NCI-H226 (cell line): ENCODE data around the gene ZEB2.
A peak's percentile ranks its signal among the peaks of the same experiment; 100 is the strongest.

Experiments
- DNase-seq: peaks from one replicate; pipeline ENCODE4 v3.0.0-alpha.2; 2015

The ZEB2 gene

GRCh38 chr2:144512470-144512869 is 7.4 kb downstream of the ZEB2 start:
- no peak for DNase-seq

GRCh38 chr2:144511937-144512336 is 8.0 kb downstream of the ZEB2 start:
- DNase-seq, result no peak

- DNase-seq, result no peak
Measured at GRCh38 chr2:144511226-144511810, 8.6 kb downstream of the ZEB2 start.

GRCh38 chr2:144510294-144510991 is 9.5 kb downstream of the ZEB2 start:
- no peak for DNase-seq

GRCh38 chr2:144509879-144510221 is 10.1 kb downstream of the ZEB2 start:
- DNase-seq, result no peak

DNA sequence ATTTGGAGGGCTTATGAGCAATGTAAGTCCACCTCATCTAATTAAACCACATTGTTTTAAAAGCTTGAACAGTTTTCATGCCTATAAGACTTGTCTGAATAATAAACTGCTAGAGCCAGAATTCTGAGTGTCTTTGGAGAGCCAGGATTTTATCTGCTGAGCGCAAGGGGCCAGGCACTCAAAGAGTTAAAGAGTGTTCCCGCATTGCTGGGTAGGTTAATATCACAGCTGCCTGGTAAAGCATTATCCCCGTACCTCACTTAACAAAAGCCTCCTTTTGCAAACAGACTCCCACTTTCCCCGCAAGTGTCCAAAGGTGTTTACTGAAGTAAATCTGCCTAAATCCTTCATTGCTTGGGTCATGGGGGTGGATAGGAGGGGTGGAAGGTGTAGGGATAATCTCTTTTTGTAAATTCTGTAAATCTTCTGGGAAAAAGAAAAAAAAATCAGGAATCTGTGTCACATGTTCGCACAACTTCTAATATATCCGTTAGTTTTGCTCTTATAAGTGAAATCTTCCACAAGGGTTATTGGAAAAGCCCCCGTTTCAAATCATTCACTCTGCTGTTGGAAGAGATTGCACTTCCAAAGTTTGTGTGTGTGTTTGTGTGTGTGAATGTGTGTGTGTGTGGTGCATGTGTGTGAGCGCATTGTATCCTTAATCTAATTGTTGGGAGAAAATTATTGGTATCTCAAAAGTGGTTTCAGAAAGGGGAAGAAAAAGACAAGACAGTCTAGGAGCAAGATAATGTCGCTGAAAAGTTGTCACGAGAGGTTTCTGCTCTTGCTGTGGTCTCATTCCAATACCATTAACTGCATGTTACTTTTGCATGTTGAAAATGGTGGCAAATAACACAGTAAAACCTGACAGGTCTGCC is 10.7 kb downstream of the ZEB2 start:
- DNase-seq, result no peak

- DNase-seq, result no peak
Measured at GRCh38 chr2:144508172-144508851, 11.6 kb downstream of the ZEB2 start.

DNA sequence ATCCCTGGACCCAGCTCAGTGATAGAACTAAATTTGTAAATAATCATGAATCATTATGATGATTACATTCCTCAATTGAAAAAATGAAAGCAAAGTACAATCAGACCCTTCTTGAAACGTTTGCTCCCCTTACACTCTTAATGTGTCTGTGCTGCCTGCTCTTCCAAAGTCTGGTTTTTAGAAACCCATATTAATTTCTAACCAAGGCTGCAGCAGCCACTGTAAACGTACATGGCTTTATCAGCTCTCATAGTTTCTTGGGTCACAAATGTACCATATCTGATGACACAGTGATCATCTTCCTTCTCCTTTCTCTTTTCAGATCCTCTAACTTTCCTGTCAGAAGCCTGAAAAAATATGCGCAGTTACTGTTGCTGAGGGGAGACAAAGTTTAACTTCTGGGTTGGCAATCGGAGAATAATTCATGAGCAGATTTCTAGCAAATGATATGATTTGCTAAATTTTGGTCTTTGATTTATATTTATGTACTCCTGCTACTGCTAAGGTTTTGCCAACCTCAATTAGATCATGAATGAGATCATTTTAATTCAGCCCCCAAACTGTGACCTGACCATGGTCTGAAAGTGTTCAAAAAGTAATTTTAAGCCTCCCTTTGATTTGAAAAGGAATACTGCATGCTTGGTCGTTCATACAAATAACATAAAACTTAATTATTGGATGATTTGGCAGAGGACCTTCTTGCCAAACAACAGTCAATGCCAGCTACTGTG is 12.3 kb downstream of the ZEB2 start:
- no peak for DNase-seq

DNA sequence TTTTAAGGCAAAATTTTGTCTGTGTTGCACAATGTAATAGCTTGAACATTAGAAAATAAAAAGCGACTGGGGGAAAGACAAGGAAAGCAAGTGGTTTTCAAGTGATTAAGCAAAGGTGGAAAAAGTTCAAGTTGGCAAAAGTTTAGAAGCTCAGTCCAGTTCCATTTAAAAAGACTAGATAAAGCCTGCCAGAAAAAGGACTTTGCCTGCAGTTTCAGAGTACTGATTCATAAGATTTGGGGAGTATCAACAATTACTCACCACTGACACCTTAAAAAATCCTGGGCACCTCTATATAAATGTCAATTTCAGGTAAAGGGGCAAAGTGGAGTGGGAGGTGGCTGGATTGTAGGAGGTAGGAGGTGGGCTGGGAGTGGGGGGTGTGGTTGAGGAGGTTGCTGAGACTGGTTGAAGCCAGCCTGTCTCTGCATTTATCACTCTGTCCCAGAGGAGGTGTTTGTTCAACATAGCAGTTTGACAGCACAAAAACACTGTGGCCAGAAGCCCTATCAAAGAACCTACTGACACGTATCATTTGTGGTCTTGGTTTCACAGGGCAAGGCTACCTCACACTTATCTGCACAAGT is 14.6 kb downstream of the ZEB2 start:
- DNase-seq, result peak; percentile 39

DNA sequence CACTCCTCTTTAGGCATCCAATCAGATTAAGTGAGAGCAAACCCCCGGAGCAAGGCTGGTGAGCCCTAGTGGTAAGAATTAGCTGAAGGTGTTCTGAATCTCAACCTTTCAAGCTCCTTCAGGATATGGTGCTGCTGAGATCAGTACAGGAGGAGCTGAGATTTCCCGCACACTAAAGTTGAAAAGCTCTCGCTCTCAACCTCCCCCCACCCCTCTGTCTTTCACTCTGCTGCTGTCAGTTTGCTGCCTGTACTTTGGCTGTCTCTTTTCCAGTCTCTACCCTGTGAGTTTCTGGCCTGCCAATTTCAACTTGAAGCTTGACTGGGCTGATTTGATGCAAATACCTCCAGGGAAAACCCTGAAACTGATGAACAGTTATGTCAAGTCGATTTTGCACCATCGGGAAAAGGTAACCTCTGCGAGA is 15.7 kb downstream of the ZEB2 start:
- DNase-seq, result no peak

- DNase-seq, result no peak
Measured at GRCh38 chr2:144503242-144503641, 16.7 kb downstream of the ZEB2 start.

DNA sequence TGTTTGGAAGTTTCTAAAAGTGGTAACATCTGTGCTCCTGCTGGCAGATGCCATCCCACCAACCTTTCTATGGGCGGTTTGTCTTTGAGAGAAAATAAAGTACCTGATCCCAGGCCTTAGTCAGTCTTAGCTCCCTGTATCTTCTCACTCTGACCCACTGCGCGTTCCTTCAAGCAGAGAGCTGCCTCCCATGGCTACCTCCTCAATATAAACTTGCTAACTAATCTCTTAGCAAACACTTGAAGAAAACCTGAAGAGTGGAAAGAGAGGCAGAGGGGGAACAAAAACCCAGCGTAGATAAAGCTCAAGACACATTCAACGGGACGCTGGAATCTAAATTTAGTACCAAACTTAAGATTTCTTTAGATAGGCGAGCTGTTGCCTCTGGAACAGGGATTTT is 17.6 kb downstream of the ZEB2 start:
- no peak for DNase-seq

GRCh38 chr2:144501627-144502026 is 18.3 kb downstream of the ZEB2 start:
- no peak for DNase-seq

DNA sequence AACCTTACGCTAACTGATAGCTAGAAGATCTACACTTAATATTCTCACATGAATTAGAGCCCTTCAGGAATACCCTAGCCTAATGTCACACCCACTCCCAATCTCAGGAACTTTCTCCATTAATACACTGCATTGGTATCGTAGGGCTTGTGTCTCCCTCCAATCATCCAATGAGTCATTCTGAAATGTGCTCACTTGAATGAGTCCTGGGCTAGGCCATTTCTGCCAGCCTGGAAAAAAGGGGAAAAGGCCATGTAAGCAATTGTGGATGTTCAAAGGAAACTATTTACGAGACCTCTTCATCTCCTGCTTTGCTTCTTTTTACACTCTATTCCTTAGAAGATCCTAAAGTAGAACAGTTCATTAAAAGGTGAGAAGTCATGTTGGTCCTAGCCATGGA is 18.8 kb downstream of the ZEB2 start:
- DNase-seq, result no peak

- no peak for DNase-seq
Measured at GRCh38 chr2:144500563-144500962, 19.4 kb downstream of the ZEB2 start.

GRCh38 chr2:144498277-144498676 is 21.6 kb downstream of the ZEB2 start:
- no peak for DNase-seq

GRCh38 chr2:144496977-144497598 is 22.8 kb downstream of the ZEB2 start:
- DNase-seq, result no peak

- DNase-seq, result no peak
Measured at GRCh38 chr2:144496092-144496976, 23.6 kb downstream of the ZEB2 start.

- DNase-seq, result no peak
Measured at GRCh38 chr2:144495227-144496091, 24.5 kb downstream of the ZEB2 start.
